ENCODE measurements around the gene CAMK1G.

CAMK1G gene

DNA sequence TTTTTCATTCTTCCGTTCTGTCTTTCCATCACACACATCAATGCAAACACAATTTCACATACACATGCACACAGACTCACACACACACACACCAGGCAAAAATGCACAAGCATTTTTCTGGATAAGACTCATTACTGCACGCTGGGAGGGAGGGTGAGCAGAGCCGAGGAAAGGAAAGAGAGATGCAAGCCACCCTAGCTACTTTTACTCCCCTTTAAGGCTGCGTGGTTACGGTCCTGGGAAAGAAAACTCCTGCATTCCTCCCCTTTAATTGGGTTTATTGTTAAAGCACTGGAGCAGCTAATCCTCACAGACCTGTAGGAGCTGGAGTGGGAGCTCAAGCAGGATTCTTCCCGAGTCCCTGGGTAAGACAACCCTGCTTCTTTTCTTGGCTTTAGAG lies at the start of gene CAMK1G:
Gene CAMK1G (plus strand): TSS at position 307 of the 400 bp plus-strand sequence. CDS start 11,270 bp downstream, outside the sequence.
- DNase-seq = no peak

- DNase-seq = no peak
Observed at GRCh38 chr1:209534496-209535250, 48.8 kb upstream of the CAMK1G start.

DNA sequence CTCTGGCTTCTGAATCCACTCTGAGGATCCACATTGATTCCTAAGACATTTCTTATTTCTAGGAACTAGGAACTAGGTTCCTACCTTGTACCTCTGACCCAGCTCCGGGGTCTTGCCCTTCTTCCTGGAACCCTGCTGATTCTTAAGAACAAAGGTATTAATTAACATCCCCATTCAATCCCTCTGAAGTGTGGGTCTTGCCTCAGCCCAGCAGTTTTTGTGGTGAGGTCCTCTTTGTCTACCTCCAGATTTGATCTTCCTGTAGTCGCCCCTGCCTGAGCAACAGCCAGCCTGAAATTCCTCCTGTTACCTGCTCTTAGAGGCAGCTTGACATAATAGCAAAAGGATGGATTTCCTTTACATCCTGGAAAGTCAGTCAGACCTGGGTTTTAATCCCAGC lies 46.7 kb upstream of the CAMK1G start:
- DNase-seq = no peak

DNA sequence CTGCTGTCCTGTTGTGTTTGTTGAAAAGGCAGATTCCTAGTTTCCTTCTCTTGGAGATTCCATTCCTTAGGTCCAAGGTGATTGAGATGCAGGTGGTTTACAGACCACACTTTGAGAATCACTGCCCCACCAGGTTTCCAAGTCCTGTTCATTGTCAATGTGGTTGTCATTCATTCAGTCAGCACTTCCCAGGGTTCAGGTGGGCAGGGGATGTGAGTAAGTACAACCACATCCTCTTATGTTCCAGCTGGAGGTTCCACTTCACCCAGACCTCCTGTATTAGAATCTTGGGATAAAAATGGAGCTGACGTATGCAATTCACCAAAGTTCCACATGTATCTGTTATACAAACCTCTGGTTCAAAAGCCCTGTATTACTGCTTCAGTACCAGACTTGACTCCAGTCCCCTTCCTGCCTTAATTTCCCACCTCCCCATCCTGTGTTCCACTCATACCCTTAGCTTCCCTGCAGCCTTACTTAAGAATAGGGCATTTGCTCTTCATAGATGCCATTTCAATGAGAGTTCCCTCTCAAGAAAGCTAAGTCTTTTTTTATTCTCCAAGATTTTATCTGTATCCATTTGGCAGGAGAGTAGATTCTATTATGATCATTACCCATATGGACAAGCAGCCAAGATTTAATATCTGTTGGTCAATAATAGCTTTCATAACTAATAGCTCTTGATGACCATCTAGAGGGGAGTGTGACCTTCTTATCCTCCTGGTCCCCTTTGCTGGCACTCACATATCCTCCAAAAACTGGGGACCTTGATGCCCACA lies 46.0 kb upstream of the CAMK1G start:
- DNase-seq = no peak

GRCh38 chr1:209539576-209539975 lies 43.9 kb upstream of the CAMK1G start:
- DNase-seq = no peak

GRCh38 chr1:209542585-209542984 lies 40.9 kb upstream of the CAMK1G start:
- DNase-seq = no peak

- DNase-seq = no peak
Observed at GRCh38 chr1:209544098-209544497, 39.4 kb upstream of the CAMK1G start.

GRCh38 chr1:209545423-209545822 lies 38.1 kb upstream of the CAMK1G start:
- DNase-seq = no peak

- no peak for DNase-seq
Observed at GRCh38 chr1:209546390-209547085, 37.0 kb upstream of the CAMK1G start.

- DNase-seq = no peak
Observed at GRCh38 chr1:209547626-209548025, 35.9 kb upstream of the CAMK1G start.

- no peak for DNase-seq
Observed at GRCh38 chr1:209549443-209550205, 33.9 kb upstream of the CAMK1G start.

DNA sequence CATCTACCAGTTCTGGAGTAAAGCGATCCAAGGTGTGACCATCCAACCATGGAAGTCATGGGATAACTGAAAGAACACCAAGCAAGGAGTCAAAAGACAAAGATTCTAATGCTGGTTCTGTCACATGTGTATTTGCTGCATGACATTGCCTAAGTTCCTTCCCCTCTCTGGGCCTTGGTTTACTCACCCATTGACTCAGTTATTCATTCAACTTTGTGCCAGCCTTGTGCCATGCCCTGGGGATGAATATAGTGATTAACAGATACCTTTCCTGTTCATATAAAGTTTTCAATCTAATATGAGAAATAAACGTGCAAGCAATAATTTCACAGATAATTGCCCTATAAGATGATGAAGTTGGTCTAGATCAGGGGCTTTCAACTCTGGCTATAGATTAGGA lies 33.0 kb upstream of the CAMK1G start:
- no peak for DNase-seq

- DNase-seq = no peak
Observed at GRCh38 chr1:209552406-209553264, 30.9 kb upstream of the CAMK1G start.

DNA sequence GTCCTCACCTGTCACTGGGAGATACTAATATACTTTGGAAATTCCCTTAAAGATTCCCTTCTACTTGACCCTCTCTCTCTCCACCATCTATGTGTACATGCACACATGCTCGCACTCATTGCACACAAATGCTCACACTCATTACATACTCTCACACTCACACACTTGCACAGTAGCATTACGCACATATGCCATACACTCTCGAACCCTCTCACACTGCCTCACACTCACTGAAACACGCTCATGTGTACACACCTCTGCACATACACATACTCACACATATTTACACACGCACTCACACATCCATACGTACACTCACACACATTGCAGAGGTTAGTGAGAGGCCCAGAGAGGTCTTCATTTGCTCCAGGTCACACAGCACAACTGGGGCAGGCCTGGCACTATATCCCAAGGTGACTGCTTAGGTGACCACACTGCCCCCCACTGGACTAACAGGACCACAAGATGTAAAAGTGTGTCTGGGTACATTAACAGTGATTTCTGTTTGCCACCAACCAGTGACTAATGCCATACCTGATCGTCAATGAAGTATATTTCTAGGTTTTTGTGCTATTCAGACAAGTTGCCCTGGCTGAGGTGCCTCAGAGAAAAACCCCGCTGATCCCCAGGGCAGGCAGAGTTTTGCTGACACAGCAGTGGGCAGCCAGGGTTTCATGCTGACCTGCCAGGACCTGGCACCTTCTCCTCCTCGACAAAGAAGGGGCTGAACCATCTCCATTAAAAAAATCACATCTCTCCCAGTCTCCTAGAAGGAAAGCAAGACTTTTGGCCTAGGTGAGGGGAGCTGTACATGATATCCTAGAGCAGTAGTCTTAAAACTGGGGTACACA lies 28.5 kb upstream of the CAMK1G start:
- no peak for DNase-seq

- DNase-seq = no peak
Observed at GRCh38 chr1:209556162-209556690, 27.3 kb upstream of the CAMK1G start.

DNA sequence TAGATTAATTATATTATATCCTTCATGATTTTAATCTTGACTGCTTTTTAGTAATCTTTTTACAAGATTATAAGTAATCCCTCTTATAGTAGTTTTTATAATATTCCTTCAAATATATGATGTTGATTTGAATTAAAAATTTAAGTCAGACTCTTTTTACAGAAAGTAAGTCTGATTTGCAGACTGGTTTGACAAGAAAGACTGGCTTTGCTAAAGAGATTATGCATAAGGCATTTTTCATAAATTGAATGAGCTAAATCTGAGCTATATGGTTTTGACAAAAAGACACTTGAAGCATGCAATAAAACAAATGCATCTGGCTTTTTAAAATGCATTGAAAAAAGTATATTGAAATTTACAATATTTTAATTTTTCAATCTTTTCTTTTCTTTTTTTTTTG lies 26.3 kb upstream of the CAMK1G start:
- no peak for DNase-seq

- no peak for DNase-seq
Observed at GRCh38 chr1:209560529-209560928, 23.0 kb upstream of the CAMK1G start.

DNA sequence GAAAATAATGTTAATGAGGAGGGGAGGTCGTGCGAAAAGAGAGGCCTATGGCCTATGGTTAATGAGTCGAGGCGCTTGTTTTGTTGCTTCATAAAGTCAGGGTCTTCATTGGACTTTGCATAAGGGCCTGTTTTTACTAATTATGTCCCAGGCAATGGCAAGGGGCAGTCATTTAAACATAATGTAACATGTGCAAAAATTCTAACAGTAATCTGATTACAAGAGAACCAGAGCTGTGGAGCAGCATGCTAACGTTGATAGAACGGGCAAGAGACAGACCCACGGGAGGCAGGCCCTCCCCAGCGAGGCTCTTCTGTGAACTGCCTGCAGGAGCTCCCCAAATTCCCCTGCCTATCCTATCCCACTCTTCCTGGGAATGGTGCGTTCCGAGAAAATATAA lies 22.6 kb upstream of the CAMK1G start:
- no peak for DNase-seq

GRCh38 chr1:209561532-209561931 lies 22.0 kb upstream of the CAMK1G start:
- DNase-seq = no peak

GRCh38 chr1:209564849-209565248 lies 18.7 kb upstream of the CAMK1G start:
- DNase-seq = no peak
